TTC549 (cell line): Measurements from ENCODE around the gene DUSP22.

Experiments used
- FAIRE-seq: peaks from 2 replicates; lab custom pipeline; 2012; peaks lifted over from hg19 to GRCh38; lab: Jason Lieb, UNC

DUSP22 gene

GRCh38 chr6:381742-382461 lies 89.6 kb downstream of the DUSP22 start:
- FAIRE-seq = no peak

GRCh38 chr6:382883-383810 lies 90.9 kb downstream of the DUSP22 start:
- no peak for FAIRE-seq

GRCh38 chr6:383856-384255 lies 91.6 kb downstream of the DUSP22 start:
- FAIRE-seq = no peak

- no peak for FAIRE-seq
Observed at GRCh38 chr6:384898-385297, 92.6 kb downstream of the DUSP22 start.

GRCh38 chr6:385614-386013 lies 93.3 kb downstream of the DUSP22 start:
- FAIRE-seq = no peak

GRCh38 chr6:386688-387266 lies 94.5 kb downstream of the DUSP22 start:
- no peak for FAIRE-seq

GRCh38 chr6:387293-387741 lies 95.0 kb downstream of the DUSP22 start:
- no peak for FAIRE-seq

GRCh38 chr6:388202-388903 lies 96.1 kb downstream of the DUSP22 start:
- FAIRE-seq = no peak

- FAIRE-seq = no peak
Observed at GRCh38 chr6:389143-389542, 96.9 kb downstream of the DUSP22 start.

- FAIRE-seq = no peak
Observed at GRCh38 chr6:389622-390021, 97.3 kb downstream of the DUSP22 start.

- FAIRE-seq = no peak
Observed at GRCh38 chr6:390914-391558, 98.7 kb downstream of the DUSP22 start.

GRCh38 chr6:391559-392440 lies 99.5 kb downstream of the DUSP22 start, which contains the start of gene IRF4:
Gene IRF4, plus strand, starts transcription at chr6:391752. Its CDS starts 1,401 bp downstream, at chr6:393153.
- no peak for FAIRE-seq

GRCh38 chr6:392441-393390 lies 100.4 kb downstream of the DUSP22 start:
- no peak for FAIRE-seq

GRCh38 chr6:393391-394221 lies 101.3 kb downstream of the DUSP22 start:
- no peak for FAIRE-seq

GRCh38 chr6:394641-395289 lies 102.5 kb downstream of the DUSP22 start:
- FAIRE-seq = no peak

- no peak for FAIRE-seq
Observed at GRCh38 chr6:395432-396125, 103.3 kb downstream of the DUSP22 start.

GRCh38 chr6:396126-396520 lies 103.8 kb downstream of the DUSP22 start:
- FAIRE-seq = no peak
